K562 (cell line): ENCODE measurements around the gene MRPL19. TPM values are rescaled to one million over a fixed set of nuclear protein-coding genes. Genes with fewer than 3 reads are reported as not detected.

Experiments used
- polyA plus RNA-seq, 8 experiments: library from polyadenylated mRNA; depleted of rRNA in 4 of 8; stranded (reverse) in 5 of 8; unstranded in 3 of 8; fragments of >200 nt; fragmentation: Nextera tagmentation in 2 of 8; fragmentation: Illumina TruSeq in 1 of 8; extraction: Ambion mirVana in 2 of 8; extraction: Trizol in 1 of 8; gene quantifications; 2 replicates each; pipeline versions ENCODE4 v1.2.1 to v1.2.3, GENCODE V29; 2011 to 2014; ENCODE audit warnings: inconsistent platforms in 1 of 8, missing spikeins in 1 of 8
- small RNA-seq: library from RNA; depleted of rRNA; stranded (forward); fragments of <200 nt; gene quantifications from one replicate; pipeline ENCODE3, GENCODE V24; 2014
- total RNA-seq, 7 experiments: library from RNA; depleted of rRNA in 6 of 7; stranded (reverse); fragments of >200 nt in 6 of 7; fragmentation: Illumina TruSeq in 2 of 7; extraction: Trizol in 2 of 7; gene quantifications; 2 replicates each; pipeline versions ENCODE4 v1.2.1 to v1.2.3, GENCODE V29; 2011 to 2021; ENCODE audit warnings: low replicate concordance in 1 of 7

Gene MRPL19
- total and polyA plus RNA-seq, 9 of the 15 experiments (the other 6 are each of a cell fraction or from before 2014, with no cell fraction given): 9.7 to 65.9 (median 56.1) TPM

Small RNAs within 50 kb of the gene (small RNA-seq; reads per million reads assigned to genes)
- gene RF00012: not detected

Other genes with a start within 250 kb of the MRPL19 start
- not detected in 2 replicates for gene EVA1A, start 85.8 kb upstream of the MRPL19 start, total RNA-seq (2014; rRNA removed)
- not detected in 2 replicates for gene EVA1A, start 85.8 kb upstream of the MRPL19 start, total RNA-seq (2014; rRNA removed; fragmentation: Illumina TruSeq; extraction: Trizol)
- not detected in 2 replicates for gene EVA1A, start 85.8 kb upstream of the MRPL19 start, total RNA-seq (2015; rRNA removed; fragmentation: Illumina TruSeq; extraction: Trizol)
- not detected in 2 replicates for gene EVA1A, start 85.8 kb upstream of the MRPL19 start, total RNA-seq (2021)
- not detected in 2 replicates for gene EVA1A, start 85.8 kb upstream of the MRPL19 start, polyA plus RNA-seq (2011; rRNA removed)
- not detected in 2 replicates for gene EVA1A, start 85.8 kb upstream of the MRPL19 start, polyA plus RNA-seq (2014; fragmentation: Illumina TruSeq; extraction: Trizol)
- gene EVA1A, start 85.8 kb upstream of the MRPL19 start, polyA plus RNA-seq (2014; fragmentation: Nextera tagmentation; extraction: Ambion mirVana): not detected
- not detected in 2 replicates for gene EVA1A, start 85.8 kb upstream of the MRPL19 start, polyA plus RNA-seq (2014; rRNA removed)
- 18.6 and 21.1 TPM in 2 replicates for gene GCFC2, start 64.1 kb downstream of the MRPL19 start, total RNA-seq (2014; rRNA removed)
- 30.2 and 37.2 TPM in 2 replicates for gene GCFC2, start 64.1 kb downstream of the MRPL19 start, total RNA-seq (2014; rRNA removed; fragmentation: Illumina TruSeq; extraction: Trizol)
- 22.7 and 27.0 TPM in 2 replicates for gene GCFC2, start 64.1 kb downstream of the MRPL19 start, total RNA-seq (2015; rRNA removed; fragmentation: Illumina TruSeq; extraction: Trizol)
- gene GCFC2, start 64.1 kb downstream of the MRPL19 start, total RNA-seq (2021): 23.0 and 25.9 TPM in 2 replicates
- gene GCFC2, start 64.1 kb downstream of the MRPL19 start, polyA plus RNA-seq (2011; rRNA removed): 19.7 and 40.6 TPM in 2 replicates
- 23.6 and 24.3 TPM in 2 replicates for gene GCFC2, start 64.1 kb downstream of the MRPL19 start, polyA plus RNA-seq (2014; fragmentation: Illumina TruSeq; extraction: Trizol)
- 10 to 100 TPM; 10.5 to 13.5 TPM for gene GCFC2, start 64.1 kb downstream of the MRPL19 start, polyA plus RNA-seq (2014; fragmentation: Nextera tagmentation; extraction: Ambion mirVana)
- 22.7 and 22.9 TPM in 2 replicates for gene GCFC2, start 64.1 kb downstream of the MRPL19 start, polyA plus RNA-seq (2014; rRNA removed)